ENCODE data around the gene ZCCHC2. TPM values are rescaled to one million over a fixed set of nuclear protein-coding genes. Genes with fewer than 3 reads are reported as not detected.

ZCCHC2 gene
- total RNA-seq, 2 donors from 2014 or later: 14.4 to 16.9 TPM

DNA sequence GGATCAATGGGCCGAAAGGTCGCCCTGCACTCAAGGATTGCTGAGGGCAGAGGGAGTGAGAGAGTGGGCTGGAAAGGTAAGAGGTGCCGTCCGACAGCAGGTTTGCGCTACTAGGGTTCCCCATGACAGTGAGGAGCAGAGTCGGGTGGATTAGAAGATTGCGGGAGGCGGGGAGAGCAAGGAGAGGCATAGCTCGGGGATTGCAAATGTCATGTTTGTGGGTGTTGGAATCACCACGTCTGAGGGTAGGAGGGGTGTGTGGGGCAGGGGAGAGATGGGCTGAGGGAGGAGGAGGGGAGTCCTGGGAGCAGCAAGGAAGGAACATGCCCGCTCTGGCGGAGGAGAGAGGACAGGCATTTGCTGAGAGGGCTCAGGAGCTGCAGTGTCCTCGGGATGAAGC lies 81.2 kb downstream of the ZCCHC2 start:
- Mint-ChIP-seq H3K4me1 (no peaks in the 10 kb centered on the region), H3K9me3 (no peaks in the 10 kb centered on the region), H3K36me3 (ENCODE audit: low read depth) (no peaks in the 10 kb centered on the region), H3K4me3 (no peak overlapping the region), H3K27ac (no peak overlapping the region), H3K27me3 (ENCODE audit: insufficient read depth) (peaks cover 14% of the 10 kb centered on the region)
- Histone ChIP-seq H3K9ac (ENCODE audit: extremely low read depth, low read length, poor library complexity, severe bottlenecking) (no peak overlapping the region), H3K4me1 (ENCODE audit: control insufficient read depth, insufficient read depth, low read length) (no peaks in the 10 kb centered on the region), H3K9me3 (ENCODE audit: control insufficient read depth, low read length) (no peaks in the 10 kb centered on the region), H3K4me3 (ENCODE audit: low read length) (no peak overlapping the region), H3K36me3 (ENCODE audit: control insufficient read depth, insufficient read depth, low read length) (no peaks in the 10 kb centered on the region), H3K27ac (ENCODE audit: low read depth, low read length) (no peak overlapping the region), H3K27me3 (ENCODE audit: control insufficient read depth, insufficient read depth, low read length, poor library complexity, severe bottlenecking) (peaks cover 15% of the 10 kb centered on the region)
- 89 to 92% methylated on average over 13 of the region's 13 CpGs for WGBS, 2 experiments (ENCODE audit: insufficient coverage in 1 of 2, insufficient read length in 1 of 2)
- no peak for DNase-seq
- TF ChIP-seq, protein P1, sequence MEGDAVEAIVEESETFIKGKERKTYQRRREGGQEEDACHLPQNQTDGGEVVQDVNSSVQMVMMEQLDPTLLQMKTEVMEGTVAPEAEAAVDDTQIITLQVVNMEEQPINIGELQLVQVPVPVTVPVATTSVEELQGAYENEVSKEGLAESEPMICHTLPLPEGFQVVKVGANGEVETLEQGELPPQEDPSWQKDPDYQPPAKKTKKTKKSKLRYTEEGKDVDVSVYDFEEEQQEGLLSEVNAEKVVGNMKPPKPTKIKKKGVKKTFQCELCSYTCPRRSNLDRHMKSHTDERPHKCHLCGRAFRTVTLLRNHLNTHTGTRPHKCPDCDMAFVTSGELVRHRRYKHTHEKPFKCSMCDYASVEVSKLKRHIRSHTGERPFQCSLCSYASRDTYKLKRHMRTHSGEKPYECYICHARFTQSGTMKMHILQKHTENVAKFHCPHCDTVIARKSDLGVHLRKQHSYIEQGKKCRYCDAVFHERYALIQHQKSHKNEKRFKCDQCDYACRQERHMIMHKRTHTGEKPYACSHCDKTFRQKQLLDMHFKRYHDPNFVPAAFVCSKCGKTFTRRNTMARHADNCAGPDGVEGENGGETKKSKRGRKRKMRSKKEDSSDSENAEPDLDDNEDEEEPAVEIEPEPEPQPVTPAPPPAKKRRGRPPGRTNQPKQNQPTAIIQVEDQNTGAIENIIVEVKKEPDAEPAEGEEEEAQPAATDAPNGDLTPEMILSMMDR (conservative IDR thresholded peaks at IDR 0.05): no peak

DNA sequence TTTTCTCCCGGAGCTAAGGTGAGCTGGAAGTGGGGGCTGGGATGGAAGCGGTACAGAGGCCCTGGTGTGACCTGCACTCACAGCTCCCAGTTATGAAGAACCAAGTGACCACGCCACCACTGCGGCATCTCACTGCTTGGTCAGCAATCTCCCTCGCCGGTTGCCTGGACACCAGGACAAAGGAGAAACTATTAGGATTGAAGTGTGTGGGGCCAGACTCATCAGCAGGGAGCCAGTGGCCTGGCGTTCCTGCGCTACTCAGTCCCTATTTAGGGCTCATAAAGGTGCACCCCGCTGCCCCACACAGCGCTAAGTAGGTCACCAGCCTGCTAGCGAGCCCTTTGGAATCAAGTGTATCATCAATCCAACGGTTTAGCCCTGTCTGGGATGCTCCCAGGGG lies 82.9 kb downstream of the ZCCHC2 start:
- H3K27ac Mint-ChIP-seq: no peak overlapping the region
- TF ChIP-seq, protein P1 (conservative IDR thresholded peaks at IDR 0.05): no peak
- H3K4me1 Mint-ChIP-seq: peaks cover 5% of the 10 kb centered on the region
- no peaks in the 10 kb centered on the region for H3K4me1 ChIP-seq (ENCODE audit: control insufficient read depth, insufficient read depth, low read length)
- no peak overlapping the region for H3K27ac ChIP-seq (ENCODE audit: low read depth, low read length)
- no peaks in the 10 kb centered on the region for H3K9me3 Mint-ChIP-seq
- H3K36me3 ChIP-seq (ENCODE audit: control insufficient read depth, insufficient read depth, low read length): no peaks in the 10 kb centered on the region
- H3K9me3 ChIP-seq (ENCODE audit: control insufficient read depth, low read length): no peaks in the 10 kb centered on the region
- H3K4me3 Mint-ChIP-seq: no peak overlapping the region
- no peaks in the 10 kb centered on the region for H3K36me3 Mint-ChIP-seq (ENCODE audit: low read depth)
- peaks cover under 1% of the 10 kb centered on the region for H3K27me3 ChIP-seq (ENCODE audit: control insufficient read depth, insufficient read depth, low read length, poor library complexity, severe bottlenecking)
- no peak for DNase-seq
- WGBS, 2 experiments (ENCODE audit: insufficient coverage in 1 of 2, insufficient read length in 1 of 2): 79 to 88% methylated on average over 8 to 12 of the region's 12 CpGs
- H3K9ac ChIP-seq (ENCODE audit: extremely low read depth, low read length, poor library complexity, severe bottlenecking): no peak overlapping the region
- H3K4me3 ChIP-seq (ENCODE audit: low read length): no peak overlapping the region
- H3K27me3 Mint-ChIP-seq (ENCODE audit: insufficient read depth): peaks cover 8% of the 10 kb centered on the region

DNA sequence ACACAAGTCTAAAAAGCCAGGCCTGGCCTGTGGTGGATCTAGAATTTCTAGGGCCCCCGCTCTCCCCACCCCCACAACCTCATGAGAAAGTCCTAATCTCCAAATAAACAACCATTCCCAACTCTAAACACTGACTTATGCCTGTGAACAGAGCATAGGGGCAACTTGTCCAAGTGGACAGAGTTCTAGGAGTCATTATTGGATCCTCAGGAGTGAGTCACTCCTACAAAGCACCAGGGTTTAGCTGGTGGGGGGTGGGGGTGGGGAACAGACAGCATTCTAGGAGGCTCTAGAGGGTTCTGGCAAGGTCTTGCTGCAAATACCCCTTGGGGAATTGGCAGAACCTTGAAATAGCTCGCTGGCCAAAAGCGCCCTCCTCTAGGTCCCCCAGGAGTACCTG lies 83.3 kb downstream of the ZCCHC2 start:
- Histone ChIP-seq H3K9me3 (ENCODE audit: control insufficient read depth, low read length) (no peaks in the 10 kb centered on the region), H3K27me3 (ENCODE audit: control insufficient read depth, insufficient read depth, low read length, poor library complexity, severe bottlenecking) (no peaks in the 10 kb centered on the region), H3K4me3 (ENCODE audit: low read length) (no peak overlapping the region), H3K9ac (ENCODE audit: extremely low read depth, low read length, poor library complexity, severe bottlenecking) (no peak overlapping the region), H3K36me3 (ENCODE audit: control insufficient read depth, insufficient read depth, low read length) (no peaks in the 10 kb centered on the region), H3K27ac (ENCODE audit: low read depth, low read length) (no peak overlapping the region), H3K4me1 (ENCODE audit: control insufficient read depth, insufficient read depth, low read length) (peaks cover 2% of the 10 kb centered on the region)
- TF ChIP-seq, protein P1 (conservative IDR thresholded peaks at IDR 0.05): no peak
- no peak overlapping the region for H3K27ac Mint-ChIP-seq
- peaks cover 6% of the 10 kb centered on the region for H3K27me3 Mint-ChIP-seq (ENCODE audit: insufficient read depth)
- H3K4me3 Mint-ChIP-seq: no peak overlapping the region
- WGBS, 2 experiments (ENCODE audit: insufficient coverage in 1 of 2, insufficient read length in 1 of 2): 85 to 100% methylated on average over 2 to 3 of the region's 3 CpGs
- DNase-seq: no peak
- no peaks in the 10 kb centered on the region for H3K36me3 Mint-ChIP-seq (ENCODE audit: low read depth)
- H3K9me3 Mint-ChIP-seq: no peaks in the 10 kb centered on the region
- peaks cover 9% of the 10 kb centered on the region for H3K4me1 Mint-ChIP-seq

Data from endodermal cell (in vitro differentiated cells).